Calu3 (cell line): ENCODE data around the gene COTL1. TPM values are rescaled to one million over a fixed set of nuclear protein-coding genes. Genes with fewer than 3 reads are reported as not detected.

ENCODE experiments used
- BruUV-seq: library from RNA; stranded (reverse); fragments of 400-500 nt; replicated peaks from 2 replicates; lab custom pipeline; 2021; lab: Mats Ljungman, UMichigan
- CTCF ChIA-PET: fragments of 300-600 bp; sonication (Branson Sonifier 250); formaldehyde crosslinking; loops from one replicate; lab custom pipeline; 2022; ENCODE audit warnings: antibody characterized with exemption; lab: Charles Lee
- DNase-seq: peaks from one replicate; pipeline ENCODE4 v3.0.0; 2022
- H3K27ac Mint-ChIP-seq: one replicate; pipeline ENCODE4 v1.8.0; 2022; ENCODE audit warnings: mixed read lengths; ENCODE audit not compliant: unreplicated experiment
- H3K27me3 Mint-ChIP-seq: one replicate; pipeline ENCODE4 v1.8.0; 2022; ENCODE audit warnings: mixed read lengths; ENCODE audit not compliant: unreplicated experiment
- H3K36me3 Mint-ChIP-seq: one replicate; pipeline ENCODE4 v1.8.0; 2022; ENCODE audit warnings: mild to moderate bottlenecking, moderate library complexity, mixed read lengths; ENCODE audit not compliant: insufficient read depth, unreplicated experiment
- H3K4me1 Mint-ChIP-seq: one replicate; pipeline ENCODE4 v1.8.0; 2022; ENCODE audit warnings: mild to moderate bottlenecking, low read depth, mixed read lengths; ENCODE audit not compliant: unreplicated experiment
- H3K4me3 Mint-ChIP-seq: one replicate; pipeline ENCODE4 v1.8.0; 2022; ENCODE audit warnings: mild to moderate bottlenecking, low read depth, moderate library complexity, mixed read lengths; ENCODE audit not compliant: unreplicated experiment
- H3K9me3 Mint-ChIP-seq: one replicate; pipeline ENCODE4 v1.8.0; 2022; ENCODE audit warnings: low read depth, mixed read lengths; ENCODE audit not compliant: unreplicated experiment
- CTCF ChIP-seq: fragments of 200-600 bp; IDR thresholded peaks from one replicate; pipeline ENCODE4 v1.8.0; 2022; ENCODE audit warnings: antibody characterized with exemption; ENCODE audit not compliant: unreplicated experiment
- intact Hi-C: fragments of 100-400 bp; cut with micrococcal nuclease; formaldehyde crosslinking; loops from one replicate; pipeline ENCODE4 v1.10.0; 2022; ENCODE audit not compliant: unreplicated experiment
- total RNA-seq: library from RNA; stranded (reverse); gene quantifications from 2 replicates; pipeline ENCODE4 v1.2.3, GENCODE V29; 2022

The COTL1 gene
- total RNA-seq, 1 experiment from 2014 or later, result 343 TPM

- Mint-ChIP-seq H3K4me3 (no peak overlapping the region), H3K36me3 (peaks cover 45% of the 10 kb centered on the region), H3K9me3 (no peaks in the 10 kb centered on the region), H3K4me1 (no peaks in the 10 kb centered on the region), H3K27me3 (no peaks in the 10 kb centered on the region), H3K27ac (no peak overlapping the region)
- no peak for DNase-seq
- intact Hi-C loops, result no loop called here
- CTCF ChIA-PET, result no interaction called here
- TF ChIP-seq CTCF, result no peak
- BruUV-seq, result no TSS peak
These were observed 27.7 kb downstream of the COTL1 start for GRCh38 chr16:84589975-84590719.

- CTCF ChIA-PET, result no interaction called here
- intact Hi-C loops, result no loop called here
- TF ChIP-seq CTCF, result no peak
- BruUV-seq, result no TSS peak
- no peak overlapping the region for H3K27ac Mint-ChIP-seq
- H3K36me3 Mint-ChIP-seq, result peaks cover 49% of the 10 kb centered on the region
- no peak overlapping the region for H3K4me3 Mint-ChIP-seq
- H3K4me1 Mint-ChIP-seq, result peaks cover 3% of the 10 kb centered on the region
- no peaks in the 10 kb centered on the region for H3K9me3 Mint-ChIP-seq
- H3K27me3 Mint-ChIP-seq, result no peaks in the 10 kb centered on the region
- DNase-seq, result no peak
These were observed 28.9 kb downstream of the COTL1 start for GRCh38 chr16:84588991-84589390.

- CTCF ChIA-PET, result interaction anchor here (0.6 kb wide), 1 partner anchor 33 kb away, joined by 3 read pairs; no protein-coding TSS in a partner anchor
- Mint-ChIP-seq H3K27me3 (no peaks in the 10 kb centered on the region), H3K27ac (no peak overlapping the region), H3K4me3 (no peak overlapping the region), H3K9me3 (no peaks in the 10 kb centered on the region), H3K4me1 (peaks cover 9% of the 10 kb centered on the region), H3K36me3 (peaks cover 47% of the 10 kb centered on the region)
- DNase-seq, result no peak
- intact Hi-C loops, result no loop called here
- no peak for TF ChIP-seq CTCF
- no TSS peak for BruUV-seq
These were observed 32.0 kb downstream of the COTL1 start for GRCh38 chr16:84585886-84586285.

GRCh38 chr16:84585467-84585866 is 32.4 kb downstream of the COTL1 start:
- no peaks in the 10 kb centered on the region for H3K27me3 Mint-ChIP-seq
- H3K9me3 Mint-ChIP-seq, result no peaks in the 10 kb centered on the region
- CTCF ChIA-PET, result interaction anchor here (0.6 kb wide), 1 partner anchor 33 kb away, joined by 3 read pairs; no protein-coding TSS in a partner anchor
- no peak for DNase-seq
- H3K27ac Mint-ChIP-seq, result no peak overlapping the region
- no peak for TF ChIP-seq CTCF
- intact Hi-C loops, result no loop called here
- H3K4me1 Mint-ChIP-seq, result peaks cover 9% of the 10 kb centered on the region
- no peak overlapping the region for H3K4me3 Mint-ChIP-seq
- BruUV-seq, result no TSS peak
- peaks cover 49% of the 10 kb centered on the region for H3K36me3 Mint-ChIP-seq
